SK-N-SH treated with all-trans-retinoic acid at 6 μM for 48 hours (cell line): ENCODE results near the gene LINGO3.

ENCODE experiments used
- TCF4 ChIP-seq: fragments of 250-450 bp; sonication (Bioruptor Pico); IDR thresholded peaks from 2 replicates; pipeline ENCODE4 v1.8.0; 2021; ENCODE audit warnings: mild to moderate bottlenecking, moderate library complexity, borderline replicate concordance
- TF ChIP-seq, protein P1 (sequence below): fragments of 250-450 bp; sonication (Bioruptor Pico); IDR thresholded peaks from 2 replicates; pipeline ENCODE4 v1.5.0; 2020; ENCODE audit warnings: mild to moderate bottlenecking, moderate library complexity
- TF ChIP-seq, protein P2 (sequence below): fragments of 250-450 bp; sonication (Bioruptor Pico); IDR thresholded peaks from 2 replicates; pipeline ENCODE4 v1.5.1; 2021; ENCODE audit warnings: mild to moderate bottlenecking, moderate library complexity

DNA sequence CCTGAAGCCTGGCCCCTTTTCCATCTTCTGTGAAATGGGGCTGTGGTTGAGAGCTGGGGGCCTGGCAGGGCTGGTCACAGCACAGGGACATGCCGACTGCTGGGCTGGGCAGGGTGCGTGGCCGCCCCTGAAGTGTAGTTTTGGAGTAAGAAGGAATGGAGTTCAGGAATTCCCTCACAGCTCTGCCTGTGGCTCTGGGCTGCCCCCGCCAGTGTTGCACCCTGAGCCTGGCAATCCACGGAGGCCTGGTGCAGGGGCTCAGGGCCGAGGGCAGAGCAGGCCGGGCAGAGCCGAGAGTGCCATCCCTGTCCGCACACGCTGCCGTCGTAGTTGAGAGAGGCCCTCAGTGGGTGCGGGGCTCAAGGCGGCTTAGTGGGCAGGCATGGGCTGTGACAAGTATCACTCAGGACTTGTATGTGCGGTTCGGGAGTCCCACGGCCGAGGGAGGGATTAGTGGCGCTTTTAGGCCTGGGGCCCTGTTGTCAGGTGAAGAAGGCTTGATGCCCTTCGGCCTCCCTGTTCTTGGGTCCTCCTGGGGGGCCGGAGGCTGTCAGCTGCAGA, 30.2 kb upstream of the LINGO3 start:
- no peak for TF ChIP-seq TCF4 (CRISPR knock-in tag)
- TF ChIP-seq, protein P1, sequence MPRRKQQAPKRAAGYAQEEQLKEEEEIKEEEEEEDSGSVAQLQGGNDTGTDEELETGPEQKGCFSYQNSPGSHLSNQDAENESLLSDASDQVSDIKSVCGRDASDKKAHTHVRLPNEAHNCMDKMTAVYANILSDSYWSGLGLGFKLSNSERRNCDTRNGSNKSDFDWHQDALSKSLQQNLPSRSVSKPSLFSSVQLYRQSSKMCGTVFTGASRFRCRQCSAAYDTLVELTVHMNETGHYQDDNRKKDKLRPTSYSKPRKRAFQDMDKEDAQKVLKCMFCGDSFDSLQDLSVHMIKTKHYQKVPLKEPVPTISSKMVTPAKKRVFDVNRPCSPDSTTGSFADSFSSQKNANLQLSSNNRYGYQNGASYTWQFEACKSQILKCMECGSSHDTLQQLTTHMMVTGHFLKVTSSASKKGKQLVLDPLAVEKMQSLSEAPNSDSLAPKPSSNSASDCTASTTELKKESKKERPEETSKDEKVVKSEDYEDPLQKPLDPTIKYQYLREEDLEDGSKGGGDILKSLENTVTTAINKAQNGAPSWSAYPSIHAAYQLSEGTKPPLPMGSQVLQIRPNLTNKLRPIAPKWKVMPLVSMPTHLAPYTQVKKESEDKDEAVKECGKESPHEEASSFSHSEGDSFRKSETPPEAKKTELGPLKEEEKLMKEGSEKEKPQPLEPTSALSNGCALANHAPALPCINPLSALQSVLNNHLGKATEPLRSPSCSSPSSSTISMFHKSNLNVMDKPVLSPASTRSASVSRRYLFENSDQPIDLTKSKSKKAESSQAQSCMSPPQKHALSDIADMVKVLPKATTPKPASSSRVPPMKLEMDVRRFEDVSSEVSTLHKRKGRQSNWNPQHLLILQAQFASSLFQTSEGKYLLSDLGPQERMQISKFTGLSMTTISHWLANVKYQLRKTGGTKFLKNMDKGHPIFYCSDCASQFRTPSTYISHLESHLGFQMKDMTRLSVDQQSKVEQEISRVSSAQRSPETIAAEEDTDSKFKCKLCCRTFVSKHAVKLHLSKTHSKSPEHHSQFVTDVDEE (CRISPR knock-in tag): no peak
- TF ChIP-seq, protein P2, sequence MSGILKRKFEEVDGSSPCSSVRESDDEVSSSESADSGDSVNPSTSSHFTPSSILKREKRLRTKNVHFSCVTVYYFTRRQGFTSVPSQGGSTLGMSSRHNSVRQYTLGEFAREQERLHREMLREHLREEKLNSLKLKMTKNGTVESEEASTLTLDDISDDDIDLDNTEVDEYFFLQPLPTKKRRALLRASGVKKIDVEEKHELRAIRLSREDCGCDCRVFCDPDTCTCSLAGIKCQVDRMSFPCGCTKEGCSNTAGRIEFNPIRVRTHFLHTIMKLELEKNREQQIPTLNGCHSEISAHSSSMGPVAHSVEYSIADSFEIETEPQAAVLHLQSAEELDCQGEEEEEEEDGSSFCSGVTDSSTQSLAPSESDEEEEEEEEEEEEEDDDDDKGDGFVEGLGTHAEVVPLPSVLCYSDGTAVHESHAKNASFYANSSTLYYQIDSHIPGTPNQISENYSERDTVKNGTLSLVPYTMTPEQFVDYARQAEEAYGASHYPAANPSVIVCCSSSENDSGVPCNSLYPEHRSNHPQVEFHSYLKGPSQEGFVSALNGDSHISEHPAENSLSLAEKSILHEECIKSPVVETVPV (CRISPR knock-in tag): no peak
